SU-DHL-6 (cell line): ENCODE measurements around the gene MEMO1.

Source experiments
- CTCF ChIP-seq: fragments of 200-600 bp; sonication (generic); IDR thresholded peaks from one replicate; pipeline ENCODE4 v1.5.1; 2017; ENCODE audit warnings: antibody characterized with exemption, mild to moderate bottlenecking, low read length, moderate library complexity; ENCODE audit not compliant: insufficient read depth, poor library complexity, severe bottlenecking
- EZH2phosphoT487 ChIP-seq: fragments of 200-600 bp; sonication (generic), shearing (Covaris generic); conservative IDR thresholded peaks from 2 replicates; pipeline ENCODE4 v1.6.1; 2018; ENCODE audit warnings: mild to moderate bottlenecking, antibody characterized with exemption, low read length, moderate library complexity, mixed read lengths

GRCh38 chr2:31901900-31902299 lies 108.9 kb downstream of the MEMO1 start:
- TF ChIP-seq CTCF (no peak), EZH2phosphoT487 (no peak)
